ENCODE measurements around the gene HAP1. TPM values are rescaled to one million over a fixed set of nuclear protein-coding genes. Genes with fewer than 3 reads are reported as not detected.

HAP1 gene
- under 1 TPM in 1 of 2 donors, not detected in 1; under 0.01 TPM for total RNA-seq

GRCh38 chr17:41734139-41734948 lies at the start of gene HAP1:
Gene HAP1, minus strand, starts transcription at chr17:41734643. Its CDS starts 9 bp downstream, at chr17:41734634.

DNA sequence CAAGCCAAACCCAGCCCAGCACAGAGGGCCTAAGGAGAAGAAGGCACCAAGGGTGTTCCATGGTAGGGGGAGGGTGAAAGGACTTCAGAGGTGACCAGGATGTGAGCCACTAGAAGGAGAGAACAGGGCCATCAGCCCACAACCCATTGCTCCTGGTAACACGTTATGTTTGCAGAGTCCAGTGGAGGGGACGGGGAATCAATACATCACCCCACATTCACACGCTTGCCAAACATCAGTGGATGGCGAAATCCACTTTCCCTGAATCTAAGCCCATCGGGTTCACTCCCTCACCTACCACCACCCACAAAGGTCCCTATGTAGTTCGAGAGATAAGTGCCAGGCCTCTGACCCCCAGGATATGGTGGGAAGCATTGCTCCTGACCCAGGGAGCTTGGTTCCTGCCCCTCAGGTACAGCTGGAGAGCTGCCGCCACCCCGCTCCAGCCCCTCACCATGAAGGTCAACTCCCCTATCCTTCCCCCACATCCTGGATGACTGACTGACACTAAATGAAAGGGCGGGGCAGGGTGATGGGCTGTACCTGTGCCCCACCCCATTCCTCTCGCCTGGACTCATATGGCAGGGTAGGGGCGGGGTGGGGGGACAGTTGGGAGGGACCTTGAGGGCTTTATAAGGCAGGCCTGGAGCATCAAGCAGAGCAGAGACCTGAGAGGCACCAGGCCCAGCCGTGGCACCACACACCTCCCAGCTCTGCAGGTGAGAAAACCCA lies 22.6 kb downstream of the HAP1 start, which contains the start of gene GAST:
Gene GAST, plus strand, starts transcription at position 663 of the 732 bp plus-strand sequence. CDS start 3,106 bp downstream, outside the sequence.

GRCh38 chr17:41688641-41689496 lies 45.6 kb downstream of the HAP1 start, which contains the start of gene EIF1:
Gene EIF1, plus strand, starts transcription at chr17:41688885. Its CDS starts 154 bp downstream, at chr17:41689039.

Small RNA genes lying within 50 kb of the gene (small RNA-seq; reads per million reads assigned to genes)
- gene RN7SL399P (0 reads per million in 2 donors), gene RNA5SP442 (0 to 0.09 reads per million in 2 donors)

Other genes starting within 250 kb of the HAP1 start
- gene KRT36, start 244.7 kb downstream of the HAP1 start, total RNA-seq, result not detected
- gene KRT13, start 229.0 kb downstream of the HAP1 start, total RNA-seq, result not detected
- gene KRT15, start 215.8 kb downstream of the HAP1 start, total RNA-seq, result not detected
- under 1 TPM in 1 of 2 donors, not detected in 1; 0.33 TPM for gene KRT19, start 206.3 kb downstream of the HAP1 start, total RNA-seq
- not detected for gene KRT9, start 162.6 kb downstream of the HAP1 start, total RNA-seq
- 1 to 10 TPM in 1 of 2 donors, under 1 TPM in 1; under 0.01 to 1.0 TPM for gene KRT14, start 147.7 kb downstream of the HAP1 start, total RNA-seq
- under 1 TPM in 1 of 2 donors, not detected in 1; 0.69 TPM for gene KRT16, start 121.9 kb downstream of the HAP1 start, total RNA-seq
- gene KRT17, start 110.1 kb downstream of the HAP1 start, total RNA-seq, result 1 to 10 TPM in 1 of 2 donors, not detected in 1; 1.7 TPM
- 10 to 100 TPM; 52.3 to 67.3 TPM for gene EIF1, start 45.8 kb downstream of the HAP1 start, total RNA-seq
- gene GAST, start 22.3 kb downstream of the HAP1 start, total RNA-seq, result not detected
- gene JUP, start 52.1 kb upstream of the HAP1 start, total RNA-seq, result 1 to 10 TPM; 1.7 to 3.8 TPM
- 10 to 100 TPM; 17.2 to 24.0 TPM for gene P3H4, start 77.3 kb upstream of the HAP1 start, total RNA-seq
- gene FKBP10, start 78.4 kb upstream of the HAP1 start, total RNA-seq, result 100 to 1,000 TPM in 1 of 2 donors, 10 to 100 TPM in 1; 64.0 to 111 TPM
- gene NT5C3B, start 101.6 kb upstream of the HAP1 start, total RNA-seq, result 10 to 100 TPM; 37.5 to 49.0 TPM
- gene KLHL10, start 103.2 kb upstream of the HAP1 start, total RNA-seq, result under 1 TPM in 1 of 2 donors, not detected in 1; under 0.01 TPM
- 10 to 100 TPM; 23.4 to 26.6 TPM for gene KLHL11, start 130.8 kb upstream of the HAP1 start, total RNA-seq
- gene ACLY, start 184.3 kb upstream of the HAP1 start, total RNA-seq, result 100 to 1,000 TPM; 219 to 239 TPM
- gene ODAD4, start 196.0 kb upstream of the HAP1 start, total RNA-seq, result under 1 TPM; 0.67 to 0.69 TPM
- 100 to 1,000 TPM; 226 to 268 TPM for gene CNP, start 232.2 kb upstream of the HAP1 start, total RNA-seq